ENCODE data around the gene PDHX.
A peak's percentile ranks its signal among the peaks of the same experiment; 100 is the strongest.

Gene PDHX

DNA sequence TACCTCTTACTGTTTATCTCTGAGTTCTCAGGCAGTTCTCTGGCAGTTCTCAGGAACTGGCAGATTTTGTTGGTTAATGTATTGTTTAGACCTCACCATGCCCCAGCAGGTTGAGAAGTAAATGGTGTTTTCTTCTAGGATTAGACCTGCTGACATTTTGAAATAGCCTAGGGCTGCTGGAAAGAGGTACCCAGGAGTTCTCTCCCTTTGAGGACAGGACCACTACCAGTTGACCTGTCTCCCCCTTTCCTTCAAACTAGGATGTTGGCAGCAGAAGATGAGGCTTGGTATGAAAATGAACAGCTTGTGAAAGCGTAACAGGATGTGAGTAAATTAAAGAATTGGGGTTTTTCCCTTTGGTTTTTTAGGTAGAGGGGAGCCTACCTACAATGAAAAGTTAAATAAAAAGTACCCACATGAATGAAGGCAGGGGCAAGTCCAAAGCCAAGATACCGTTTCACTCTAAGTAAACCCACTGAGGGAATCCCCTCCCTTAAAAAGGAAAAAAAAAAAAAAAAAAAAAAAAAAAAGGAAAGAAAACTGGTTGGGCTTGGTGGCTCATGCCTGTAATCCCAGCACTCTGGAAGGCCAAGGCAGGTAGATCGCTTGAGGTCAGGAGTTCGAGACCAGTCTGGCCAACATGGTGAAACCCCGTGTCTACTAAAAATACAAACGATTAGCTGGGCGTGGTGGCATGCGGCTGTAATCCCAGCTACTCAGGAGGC is 96.2 kb downstream of the PDHX start:
- TF ChIP-seq, protein P1, sequence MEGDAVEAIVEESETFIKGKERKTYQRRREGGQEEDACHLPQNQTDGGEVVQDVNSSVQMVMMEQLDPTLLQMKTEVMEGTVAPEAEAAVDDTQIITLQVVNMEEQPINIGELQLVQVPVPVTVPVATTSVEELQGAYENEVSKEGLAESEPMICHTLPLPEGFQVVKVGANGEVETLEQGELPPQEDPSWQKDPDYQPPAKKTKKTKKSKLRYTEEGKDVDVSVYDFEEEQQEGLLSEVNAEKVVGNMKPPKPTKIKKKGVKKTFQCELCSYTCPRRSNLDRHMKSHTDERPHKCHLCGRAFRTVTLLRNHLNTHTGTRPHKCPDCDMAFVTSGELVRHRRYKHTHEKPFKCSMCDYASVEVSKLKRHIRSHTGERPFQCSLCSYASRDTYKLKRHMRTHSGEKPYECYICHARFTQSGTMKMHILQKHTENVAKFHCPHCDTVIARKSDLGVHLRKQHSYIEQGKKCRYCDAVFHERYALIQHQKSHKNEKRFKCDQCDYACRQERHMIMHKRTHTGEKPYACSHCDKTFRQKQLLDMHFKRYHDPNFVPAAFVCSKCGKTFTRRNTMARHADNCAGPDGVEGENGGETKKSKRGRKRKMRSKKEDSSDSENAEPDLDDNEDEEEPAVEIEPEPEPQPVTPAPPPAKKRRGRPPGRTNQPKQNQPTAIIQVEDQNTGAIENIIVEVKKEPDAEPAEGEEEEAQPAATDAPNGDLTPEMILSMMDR (IDR thresholded peaks at IDR 0.05; ENCODE audit: insufficient read depth, low read depth, low read length, missing control alignments): no peak
- DNase-seq (ENCODE audit: low read depth): peak; percentile 83
- peak overlapping the region; percentile 19 for H3K4me3 ChIP-seq (ENCODE audit: low read depth, low read length)

DNA sequence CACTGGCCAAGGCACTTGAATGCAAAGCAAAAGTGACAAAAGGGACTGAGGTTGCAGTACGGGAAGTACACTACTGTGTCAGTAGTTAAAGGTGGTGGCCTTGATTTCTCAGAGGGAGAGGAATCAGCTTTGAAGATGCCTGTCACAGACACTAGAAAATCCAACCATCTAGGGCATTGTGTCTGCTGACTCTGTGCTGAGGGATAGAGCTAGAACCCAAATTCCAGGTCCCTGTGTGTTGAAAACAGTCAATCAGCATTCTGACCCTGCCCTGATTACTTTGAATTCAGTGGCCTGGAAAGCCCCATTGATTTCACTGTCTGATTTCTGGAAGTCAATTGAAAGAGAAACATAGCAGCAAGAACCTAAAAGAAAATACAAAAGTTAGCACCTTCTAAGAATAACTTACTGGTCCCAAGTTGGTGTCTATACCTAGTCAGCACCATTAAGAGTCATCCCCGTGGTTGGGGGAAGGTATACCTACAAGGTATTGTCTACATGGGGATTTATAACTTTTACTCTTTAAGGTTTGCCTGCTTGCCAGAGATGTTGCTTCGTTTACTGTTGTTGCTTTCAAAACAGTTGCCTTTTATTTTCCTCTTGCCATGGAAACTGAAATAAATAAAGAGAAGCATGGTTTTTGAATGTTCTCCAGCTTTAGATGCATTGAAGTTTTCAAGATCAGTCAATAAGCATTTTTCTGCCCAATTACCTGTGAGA is 97.3 kb downstream of the PDHX start:
- H3K4me3 ChIP-seq (ENCODE audit: low read depth, low read length): peak overlapping the region; percentile 19
- DNase-seq (ENCODE audit: low read depth): peak; percentile 71
- TF ChIP-seq, protein P1 (IDR thresholded peaks at IDR 0.05; ENCODE audit: insufficient read depth, low read depth, low read length, missing control alignments): no peak

DNA sequence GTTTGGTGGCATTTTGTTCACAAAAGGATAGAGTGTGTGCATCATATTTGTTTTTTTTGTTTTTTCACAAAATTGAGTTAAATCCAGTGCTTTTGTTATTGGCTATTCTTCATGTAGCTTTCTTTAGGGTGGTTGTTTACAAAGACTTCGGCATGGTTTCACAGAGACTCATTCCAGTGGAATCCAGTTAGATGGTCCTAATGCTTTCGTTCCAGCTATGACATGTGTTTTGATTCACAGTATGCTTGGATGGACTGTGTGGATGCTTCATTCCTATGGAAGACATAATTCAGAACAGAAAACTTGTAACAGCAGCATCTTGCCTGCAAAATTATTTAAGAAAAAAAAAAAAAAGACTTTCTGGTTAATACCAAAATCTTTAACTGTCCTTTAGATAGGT is 97.9 kb downstream of the PDHX start:
- no peak for DNase-seq (ENCODE audit: low read depth)
- TF ChIP-seq, protein P1 (IDR thresholded peaks at IDR 0.05; ENCODE audit: insufficient read depth, low read depth, low read length, missing control alignments): no peak

DNA sequence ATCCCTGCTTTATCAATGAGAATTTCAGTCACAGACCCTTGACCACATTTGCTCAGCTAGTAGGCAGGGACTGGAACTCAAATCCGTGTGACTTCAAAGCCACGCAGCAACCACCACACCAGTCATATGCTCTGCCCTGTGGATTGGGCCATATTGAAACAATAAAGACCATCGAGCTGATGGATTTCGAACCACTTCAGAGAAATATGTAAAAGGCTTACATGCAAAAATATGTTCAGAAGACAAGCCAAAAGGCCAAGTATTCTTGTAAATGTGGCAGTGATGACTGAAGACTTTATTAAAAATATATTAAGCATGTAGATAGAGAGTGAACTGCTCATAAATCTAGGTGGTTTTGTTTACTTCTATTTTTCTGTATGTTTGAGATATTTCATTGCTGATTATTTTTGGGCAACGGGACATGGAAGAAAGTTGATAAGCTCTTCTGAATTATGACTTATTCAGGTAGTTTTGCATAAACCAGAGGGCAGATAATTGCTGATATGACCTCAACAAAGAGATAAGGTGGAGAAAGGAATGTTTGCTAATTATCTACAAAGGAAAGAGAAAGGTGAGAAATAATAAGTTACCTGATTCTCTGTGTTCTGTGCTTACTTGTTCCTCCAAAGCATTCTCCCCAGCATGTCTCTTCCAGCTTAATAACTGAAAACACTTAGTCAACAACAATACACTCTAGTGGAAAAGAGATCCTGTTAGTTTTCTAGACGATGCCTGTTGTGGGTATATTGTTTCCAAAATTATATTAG is 99.4 kb downstream of the PDHX start:
- TF ChIP-seq, protein P1 (IDR thresholded peaks at IDR 0.05; ENCODE audit: insufficient read depth, low read depth, low read length, missing control alignments): no peak
- no peak for DNase-seq (ENCODE audit: low read depth)
- H3K4me3 ChIP-seq (ENCODE audit: low read depth, low read length): no peak overlapping the region

More for the DNA sequence above, 97.9 kb downstream of the PDHX start:
- H3K4me3 ChIP-seq (ENCODE audit: low read depth, low read length): no peak overlapping the region

DNA sequence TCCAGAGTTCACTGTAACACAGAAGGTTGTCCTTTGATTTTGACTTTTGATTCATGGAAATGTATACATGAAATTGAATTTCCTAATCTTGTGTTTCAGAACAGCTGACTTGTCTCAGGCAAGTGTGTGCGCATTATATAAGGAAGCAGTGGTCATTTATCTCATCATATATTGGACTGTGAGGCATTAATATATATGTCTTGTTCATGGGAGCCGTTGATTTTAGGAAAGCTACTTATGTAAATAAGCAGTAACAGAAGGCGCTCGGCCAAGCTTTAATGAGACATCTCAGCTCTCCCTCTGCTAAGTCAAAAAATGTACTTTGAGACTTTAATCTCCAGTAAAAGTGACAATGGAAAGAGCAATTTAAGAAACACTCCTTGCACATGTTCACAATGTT is 100.5 kb downstream of the PDHX start:
- TF ChIP-seq, protein P1 (IDR thresholded peaks at IDR 0.05; ENCODE audit: insufficient read depth, low read depth, low read length, missing control alignments): no peak
- H3K4me3 ChIP-seq (ENCODE audit: low read depth, low read length): no peak overlapping the region
- DNase-seq (ENCODE audit: low read depth): no peak

DNA sequence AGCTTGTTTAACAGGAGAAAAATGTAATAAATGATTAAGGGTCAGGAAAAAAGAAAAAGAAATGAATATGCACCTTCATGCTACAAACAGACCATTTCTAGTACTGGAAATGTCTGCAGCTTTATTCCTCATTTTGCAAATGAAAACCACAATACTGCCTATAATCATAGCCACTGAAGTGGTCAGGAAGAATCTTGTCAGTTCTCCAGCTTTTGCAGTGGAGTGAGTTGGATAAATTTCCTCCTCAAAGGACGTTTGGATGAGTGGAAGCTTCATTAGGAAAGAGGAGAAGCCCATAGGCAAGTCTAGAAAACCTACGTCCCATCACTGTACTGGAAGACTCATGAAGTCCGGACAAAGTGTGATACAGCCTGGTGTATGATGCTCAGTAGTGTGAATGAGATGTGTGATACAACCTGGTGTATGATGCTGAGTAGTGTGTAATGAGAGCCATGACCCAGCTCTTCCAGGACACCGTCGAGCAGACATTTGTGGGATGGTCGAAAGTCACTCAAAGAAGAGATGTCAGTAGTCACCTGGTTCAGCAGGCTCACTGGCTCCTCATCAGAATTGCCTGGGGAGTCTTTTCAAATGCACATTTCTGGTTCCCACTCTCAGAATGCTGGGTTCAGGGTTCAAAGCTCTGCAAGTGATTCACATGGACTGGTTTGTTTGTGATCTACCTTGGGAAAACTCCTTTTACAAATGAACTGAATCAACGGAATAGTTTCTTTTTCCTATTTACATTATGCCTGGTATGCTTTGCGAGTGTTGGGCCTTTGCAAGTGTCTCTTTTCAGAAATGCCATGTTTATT is 101.3 kb downstream of the PDHX start:
- H3K4me3 ChIP-seq (ENCODE audit: low read depth, low read length): no peak overlapping the region
- no peak for DNase-seq (ENCODE audit: low read depth)

More for the DNA sequence above, 101.3 kb downstream of the PDHX start:
- TF ChIP-seq, protein P1 (IDR thresholded peaks at IDR 0.05; ENCODE audit: insufficient read depth, low read depth, low read length, missing control alignments): no peak
